ENCODE measurements around the gene PHAF1. TPM values are rescaled to one million over a fixed set of nuclear protein-coding genes. Genes with fewer than 3 reads are reported as not detected.

PHAF1 gene
- total and polyA plus RNA-seq, 2 of the 13 experiments (the other 11 are each of a cell fraction or from before 2014, with no cell fraction given), result 48.3 to 174 TPM

DNA sequence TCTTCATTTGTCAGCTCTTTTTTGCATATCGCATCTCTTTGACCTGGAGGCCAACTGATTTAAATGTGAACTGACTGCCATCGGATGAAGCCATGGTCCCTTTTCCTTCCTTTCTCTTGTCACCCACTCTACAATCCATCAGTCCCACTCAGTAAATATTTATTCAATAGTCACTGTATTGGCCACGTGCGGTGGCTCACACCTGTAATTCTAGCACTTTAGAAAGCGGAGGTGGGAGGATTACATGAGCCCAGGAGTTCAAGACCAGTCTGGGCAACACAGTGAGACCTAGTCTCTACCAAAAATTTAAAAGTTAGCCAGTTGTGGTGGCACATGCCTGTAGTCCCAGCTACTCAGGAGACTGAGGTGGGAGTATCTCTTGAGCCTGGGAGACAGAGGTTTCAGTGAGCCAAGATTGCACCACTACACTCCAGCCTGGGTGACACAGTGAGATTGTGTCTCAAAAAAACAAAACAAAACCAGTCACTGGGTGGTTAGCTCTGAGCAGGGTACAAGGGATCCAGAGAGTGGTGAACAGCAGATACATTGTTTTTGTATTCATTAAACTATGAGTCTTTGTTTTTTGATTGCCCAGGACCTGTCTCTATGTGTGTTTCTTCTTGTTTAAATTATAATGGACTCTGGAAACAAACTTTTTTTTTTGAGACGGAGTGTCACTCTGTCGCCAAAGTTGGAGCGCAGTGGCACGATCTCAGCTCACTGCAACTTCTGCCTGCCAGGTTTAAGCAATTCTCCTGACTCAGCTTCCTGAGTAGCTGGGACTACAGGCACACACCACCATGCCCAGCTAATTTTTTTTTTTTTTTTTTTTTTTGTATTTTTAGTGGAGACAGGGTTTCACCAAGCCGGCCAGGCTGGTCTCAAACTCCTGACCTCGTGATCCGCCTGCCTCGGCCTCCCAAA is 6.9 kb downstream of the PHAF1 start:
- Histone ChIP-seq H3K4me1 (ENCODE audit: insufficient read depth, low read length) (peaks cover 62% of the 10 kb centered on the region), H3K4me3 (replicated peaks in 1 of 3; ENCODE audit: insufficient read depth in 1 of 3, low read depth in 2 of 3, low read length in 3 of 3) (peak overlapping the region in 1 of 3 experiments; percentile 3; a peak in 2 of 6 replicates), H3K9ac (ENCODE audit: insufficient read depth, low read depth, low read length) (peak overlapping the region; percentile 49), H3K79me2 (ENCODE audit: insufficient read depth, low read length) (peaks cover 89% of the 10 kb centered on the region), H4K20me1 (ENCODE audit: insufficient read depth, low read length) (peaks cover 59% of the 10 kb centered on the region), H3K27ac (ENCODE audit: extremely low read length, insufficient read depth, low read length) (peak overlapping the region; percentile 87), H3K9me3 (ENCODE audit: low read length) (no peaks in the 10 kb centered on the region), H3K4me2 (ENCODE audit: low read depth, low read length) (peak overlapping the region; percentile 59), H2AFZ (ENCODE audit: low read length) (no peak overlapping the region), H3K27me3 (ENCODE audit: control insufficient read depth in 1 of 2, insufficient read depth in 2 of 2, low read length in 2 of 2) (no peaks in the 10 kb centered on the region), H3K36me3 (replicated peaks in 1 of 2; ENCODE audit: control insufficient read depth in 1 of 2, insufficient read depth in 2 of 2, low read length in 2 of 2) (peaks cover 26 to 40% of the 10 kb centered on the region in 2 experiments)
- no TSS peak for BruUV-seq (replicated peaks)
- ChIA-PET POLR2A (interaction anchor here (0.9 to 2.6 kb wide), 9 partner anchors 7 to 131 kb away, joined by 3 to 13 read pairs (median 3); partner anchors contain the start of genes FHOD1, NOL3 and PHAF1), CTCF (ENCODE audit: low intra/inter-chr PET ratio, low total read pairs) (no interaction called here)
- peak; percentile 37 for FAIRE-seq
- ATAC-seq, result peak; percentile 60
- intact Hi-C loops (cut with micrococcal nuclease; ENCODE audit: unreplicated experiment) (no loop called here), in situ Hi-C loops (cut with HindIII; ENCODE audit: extremely low pct_ligation_motif_present, low pct_unique_long_range_greater_than_20kb) (no loop called here)
- DNase-seq (ENCODE audit: low spot score), result peak; percentile 66
- WGBS (ENCODE audit: low lambda C conversion rate), result 61% methylated on average over 13 of the region's 13 CpGs
- TF ChIP-seq, protein P1, sequence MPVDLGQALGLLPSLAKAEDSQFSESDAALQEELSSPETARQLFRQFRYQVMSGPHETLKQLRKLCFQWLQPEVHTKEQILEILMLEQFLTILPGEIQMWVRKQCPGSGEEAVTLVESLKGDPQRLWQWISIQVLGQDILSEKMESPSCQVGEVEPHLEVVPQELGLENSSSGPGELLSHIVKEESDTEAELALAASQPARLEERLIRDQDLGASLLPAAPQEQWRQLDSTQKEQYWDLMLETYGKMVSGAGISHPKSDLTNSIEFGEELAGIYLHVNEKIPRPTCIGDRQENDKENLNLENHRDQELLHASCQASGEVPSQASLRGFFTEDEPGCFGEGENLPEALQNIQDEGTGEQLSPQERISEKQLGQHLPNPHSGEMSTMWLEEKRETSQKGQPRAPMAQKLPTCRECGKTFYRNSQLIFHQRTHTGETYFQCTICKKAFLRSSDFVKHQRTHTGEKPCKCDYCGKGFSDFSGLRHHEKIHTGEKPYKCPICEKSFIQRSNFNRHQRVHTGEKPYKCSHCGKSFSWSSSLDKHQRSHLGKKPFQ (CRISPR knock-in tag; IDR thresholded peaks at IDR 0.05; ENCODE audit: insufficient replicate concordance), result no peak
- TF ChIP-seq CREB1 (IDR thresholded peaks at IDR 0.05) (no peak), CREB1 (CRISPR knock-in tag; IDR thresholded peaks at IDR 0.05) (peak; percentile 50; the same call in 1 of the 2 replicates), ZFP41 (CRISPR knock-in tag; IDR thresholded peaks at IDR 0.05; ENCODE audit: borderline replicate concordance) (no peak), ZSCAN25 (CRISPR knock-in tag; IDR thresholded peaks at IDR 0.05) (no peak), FOXA3 (CRISPR knock-in tag; IDR thresholded peaks at IDR 0.05) (peak; percentile 49), MED1 (CRISPR knock-in tag; IDR thresholded peaks at IDR 0.05) (0 out of 2 replicates have a peak, but pooled peaks have one; percentile 24), ESRRA (CRISPR knock-in tag; IDR thresholded peaks at IDR 0.05; ENCODE audit: low read depth) (no peak), ZNF264 (CRISPR knock-in tag; IDR thresholded peaks at IDR 0.05) (0 out of 2 replicates have a peak, but pooled peaks have one; percentile 31), BHLHE40 (IDR thresholded peaks at IDR 0.05; ENCODE audit: low read length) (peak; percentile 73), KAT8 (CRISPR knock-in tag; IDR thresholded peaks at IDR 0.05) (no peak), TP53 (CRISPR knock-in tag; conservative IDR thresholded peaks at IDR 0.05) (no peak), ZNF501 (CRISPR knock-in tag; IDR thresholded peaks at IDR 0.05) (peak; percentile 31; the same call in 1 of the 2 replicates), SOX6 (IDR thresholded peaks at IDR 0.05) (no peak), SOX6 (CRISPR knock-in tag; IDR thresholded peaks at IDR 0.05) (peak; percentile 54), ZNF619 (CRISPR knock-in tag; IDR thresholded peaks at IDR 0.05) (no peak), AKAP8 (CRISPR knock-in tag; IDR thresholded peaks at IDR 0.05) (no peak), NCOA1 (CRISPR knock-in tag; IDR thresholded peaks at IDR 0.05) (no peak), ZNF383 (CRISPR knock-in tag; IDR thresholded peaks at IDR 0.05; ENCODE audit: borderline replicate concordance) (no peak)
- TF ChIP-seq, protein P2, sequence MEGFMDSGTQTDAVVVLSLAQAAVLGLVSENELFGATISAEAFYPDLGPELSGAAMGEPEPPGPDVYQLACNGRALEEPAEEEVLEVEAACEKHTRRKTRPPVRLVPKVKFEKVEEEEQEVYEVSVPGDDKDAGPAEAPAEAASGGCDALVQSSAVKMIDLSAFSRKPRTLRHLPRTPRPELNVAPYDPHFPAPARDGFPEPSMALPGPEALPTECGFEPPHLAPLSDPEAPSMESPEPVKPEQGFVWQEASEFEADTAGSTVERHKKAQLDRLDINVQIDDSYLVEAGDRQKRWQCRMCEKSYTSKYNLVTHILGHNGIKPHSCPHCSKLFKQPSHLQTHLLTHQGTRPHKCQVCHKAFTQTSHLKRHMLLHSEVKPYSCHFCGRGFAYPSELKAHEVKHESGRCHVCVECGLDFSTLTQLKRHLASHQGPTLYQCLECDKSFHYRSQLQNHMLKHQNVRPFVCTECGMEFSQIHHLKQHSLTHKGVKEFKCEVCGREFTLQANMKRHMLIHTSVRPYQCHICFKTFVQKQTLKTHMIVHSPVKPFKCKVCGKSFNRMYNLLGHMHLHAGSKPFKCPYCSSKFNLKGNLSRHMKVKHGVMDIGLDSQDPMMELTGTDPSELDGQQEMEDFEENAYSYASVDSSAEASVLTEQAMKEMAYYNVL (CRISPR knock-in tag; IDR thresholded peaks at IDR 0.05; ENCODE audit: borderline replicate concordance), result peak; percentile 59; the same call in 1 of the 2 replicates
- TF ChIP-seq, protein P3, sequence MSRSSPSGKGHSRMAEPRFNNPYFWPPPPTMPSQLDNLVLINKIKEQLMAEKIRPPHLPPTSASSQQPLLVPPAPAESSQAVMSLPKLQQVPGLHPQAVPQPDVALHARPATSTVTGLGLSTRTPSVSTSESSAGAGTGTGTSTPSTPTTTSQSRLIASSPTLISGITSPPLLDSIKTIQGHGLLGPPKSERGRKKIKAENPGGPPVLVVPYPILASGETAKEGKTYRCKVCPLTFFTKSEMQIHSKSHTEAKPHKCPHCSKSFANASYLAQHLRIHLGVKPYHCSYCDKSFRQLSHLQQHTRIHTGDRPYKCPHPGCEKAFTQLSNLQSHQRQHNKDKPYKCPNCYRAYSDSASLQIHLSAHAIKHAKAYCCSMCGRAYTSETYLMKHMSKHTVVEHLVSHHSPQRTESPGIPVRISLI (CRISPR knock-in tag; IDR thresholded peaks at IDR 0.05; ENCODE audit: borderline replicate concordance), result peak; percentile 57; the same call in 1 of the 2 replicates

Measured in HepG2 (cell line).